HUDEP-2 (cell line): ENCODE results near the gene CTRB2.
"Not testable (repeated sequence)": the region's sequence is repeated elsewhere in the genome, so short reads cannot be mapped to it uniquely, and the experiment has no call there.

Source experiments
- DNase-seq, 76 experiments: peaks; one replicate each; lab custom pipeline; 2025; ENCODE audit not compliant: unreplicated experiment in 76 of 76; lab: John Stamatoyannopoulos, UW

The CTRB2 gene

GRCh38 chr16:75243667-75244224 lies 36.8 kb upstream of the CTRB2 start:
- no peak for DNase-seq

- DNase-seq: peak in 3 of 76 experiments; percentile 6 to 21 (median 11)
Observed at GRCh38 chr16:75242436-75243078, 35.6 kb upstream of the CTRB2 start.

- DNase-seq: no peak
Observed at GRCh38 chr16:75241955-75242354, 35.0 kb upstream of the CTRB2 start.

GRCh38 chr16:75241412-75241811 lies 34.5 kb upstream of the CTRB2 start:
- DNase-seq: no peak

- not testable (repeated sequence) for DNase-seq
Observed at GRCh38 chr16:75240633-75241032, 33.7 kb upstream of the CTRB2 start.

GRCh38 chr16:75239542-75240122 lies 32.7 kb upstream of the CTRB2 start:
- no peak for DNase-seq

- DNase-seq: peak in 1 of 76 experiments; percentile 28
Observed at GRCh38 chr16:75238853-75239541, 32.0 kb upstream of the CTRB2 start.

GRCh38 chr16:75238132-75238852 lies 31.3 kb upstream of the CTRB2 start:
- peak in 7 of 76 experiments; percentile 6 to 51 (median 17) for DNase-seq

- no peak for DNase-seq
Observed at GRCh38 chr16:75237398-75238131, 30.6 kb upstream of the CTRB2 start.

GRCh38 chr16:75236736-75237397 lies 29.9 kb upstream of the CTRB2 start:
- no peak for DNase-seq

- no peak for DNase-seq
Observed at GRCh38 chr16:75236232-75236631, 29.3 kb upstream of the CTRB2 start.

- DNase-seq: no peak
Observed at GRCh38 chr16:75235721-75236193, 28.8 kb upstream of the CTRB2 start.

- no peak for DNase-seq
Observed at GRCh38 chr16:75234856-75235696, 28.1 kb upstream of the CTRB2 start.

GRCh38 chr16:75233611-75233938 lies 26.6 kb upstream of the CTRB2 start:
- no peak for DNase-seq

- no peak for DNase-seq
Observed at GRCh38 chr16:75231570-75231969, 24.6 kb upstream of the CTRB2 start.

- DNase-seq: peak in 1 of 76 experiments; percentile 15
Observed at GRCh38 chr16:75230471-75231110, 23.6 kb upstream of the CTRB2 start.

GRCh38 chr16:75229172-75230031 lies 22.4 kb upstream of the CTRB2 start:
- no peak for DNase-seq
